ENCODE measurements around the gene KCNJ1. TPM values are rescaled to one million over a fixed set of nuclear protein-coding genes. Genes with fewer than 3 reads are reported as not detected.

KCNJ1 gene
- total RNA-seq, 1 donor from 2014 or later: not detected

GRCh38 chr11:128854841-128855240, 12.3 kb downstream of the KCNJ1 start:
- ATAC-seq (no peak), DNase-seq (ENCODE audit: low spot score) (no peak)

GRCh38 chr11:128853559-128853958, 13.5 kb downstream of the KCNJ1 start:
- no peak for DNase-seq (ENCODE audit: low spot score)
- ATAC-seq: no peak

GRCh38 chr11:128852327-128853023, 14.6 kb downstream of the KCNJ1 start:
- ATAC-seq (peak; percentile 71), DNase-seq (ENCODE audit: low spot score) (no peak)

- peak; percentile 63 for ATAC-seq
These were observed 18.2 kb downstream of the KCNJ1 start for GRCh38 chr11:128848815-128849455.

GRCh38 chr11:128846985-128847384, 20.1 kb downstream of the KCNJ1 start:
- no peak for DNase-seq (ENCODE audit: low spot score)
- ATAC-seq: no peak

More at GRCh38 chr11:128848815-128849455, 18.2 kb downstream of the KCNJ1 start:
- DNase-seq (ENCODE audit: low spot score): no peak

- no peak for DNase-seq (ENCODE audit: low spot score)
- no peak for ATAC-seq
These were observed 21.7 kb downstream of the KCNJ1 start for GRCh38 chr11:128845334-128845780.

GRCh38 chr11:128843198-128843785, 23.8 kb downstream of the KCNJ1 start:
- DNase-seq (ENCODE audit: low spot score) (no peak), ATAC-seq (no peak)

GRCh38 chr11:128841461-128842072, 25.5 kb downstream of the KCNJ1 start:
- no peak for DNase-seq (ENCODE audit: low spot score)

GRCh38 chr11:128840783-128841182, 26.3 kb downstream of the KCNJ1 start:
- no peak for DNase-seq (ENCODE audit: low spot score)
- ATAC-seq: no peak

More at GRCh38 chr11:128841461-128842072, 25.5 kb downstream of the KCNJ1 start:
- ATAC-seq: no peak

- DNase-seq (ENCODE audit: low spot score) (no peak), ATAC-seq (no peak)
These were observed 27.0 kb downstream of the KCNJ1 start for GRCh38 chr11:128840137-128840536.

GRCh38 chr11:128839081-128839480, 28.0 kb downstream of the KCNJ1 start:
- DNase-seq (ENCODE audit: low spot score) (no peak), ATAC-seq (no peak)

- peak; percentile 30 for ATAC-seq
- DNase-seq (ENCODE audit: low spot score): no peak
These were observed 29.5 kb downstream of the KCNJ1 start for GRCh38 chr11:128837627-128838026.

GRCh38 chr11:128835741-128836430, 31.2 kb downstream of the KCNJ1 start:
- peak; percentile 67 for ATAC-seq

GRCh38 chr11:128834157-128834556, 32.9 kb downstream of the KCNJ1 start:
- DNase-seq (ENCODE audit: low spot score) (no peak), ATAC-seq (no peak)

More at GRCh38 chr11:128835741-128836430, 31.2 kb downstream of the KCNJ1 start:
- peak; percentile 56 for DNase-seq (ENCODE audit: low spot score)

GRCh38 chr11:128832121-128832497, 35.0 kb downstream of the KCNJ1 start:
- ATAC-seq: no peak
- DNase-seq (ENCODE audit: low spot score): no peak

GRCh38 chr11:128831174-128832120, 35.6 kb downstream of the KCNJ1 start:
- ATAC-seq: peak; percentile 95
- DNase-seq (ENCODE audit: low spot score): peak; percentile 82

- DNase-seq (ENCODE audit: low spot score) (no peak), ATAC-seq (peak; percentile 29)
These were observed 36.6 kb downstream of the KCNJ1 start for GRCh38 chr11:128830290-128831173.

GRCh38 chr11:128828350-128828749, 38.7 kb downstream of the KCNJ1 start:
- ATAC-seq: no peak
- no peak for DNase-seq (ENCODE audit: low spot score)

Measured in left lobe of liver (tissue), 2 donors.